RWPE2 (cell line): ENCODE data around the gene TBL1X.
"Not testable (repeated sequence)": the region's sequence is repeated elsewhere in the genome, so short reads cannot be mapped to it uniquely, and the experiment has no call there.

Experiments
- ATAC-seq: fragments of 200-7000 bp; cut with Tn5 transposase; 3 replicates; pipeline ENCODE4 v1.9.1; 2021; ENCODE audit warnings: low read depth
- DNase-seq: peaks from one replicate; pipeline ENCODE4 v3.0.0-alpha.2; 2020; ENCODE audit warnings: low spot score
- H3K27ac ChIP-seq: fragments of 450-650 bp; 2 replicates; pipeline ENCODE4 v1.5.1; 2017; ENCODE audit warnings: mild to moderate bottlenecking; ENCODE audit not compliant: poor library complexity, severe bottlenecking
- H3K27me3 ChIP-seq: fragments of 250-450 bp; sonication (Bioruptor Pico); 2 replicates; pipeline ENCODE4 v1.5.1; 2021; ENCODE audit warnings: mild to moderate bottlenecking, moderate library complexity; ENCODE audit not compliant: insufficient read depth, poor library complexity, severe bottlenecking
- H3K36me3 ChIP-seq: fragments of 250-450 bp; sonication (Bioruptor Pico); 2 replicates; pipeline ENCODE4 v1.5.1; 2020; ENCODE audit warnings: low read depth, mild to moderate bottlenecking, moderate library complexity
- H3K4me1 ChIP-seq: fragments of 250-450 bp; sonication (Bioruptor Pico); 2 replicates; pipeline ENCODE4 v1.5.1; 2021; ENCODE audit warnings: mild to moderate bottlenecking, moderate library complexity; ENCODE audit not compliant: insufficient read depth, poor library complexity, severe bottlenecking
- H3K4me3 ChIP-seq: fragments of 250-450 bp; sonication (Bioruptor Pico); 2 replicates; pipeline ENCODE4 v1.5.1; 2021; ENCODE audit warnings: mild to moderate bottlenecking, moderate library complexity; ENCODE audit not compliant: severe bottlenecking
- H3K9me3 ChIP-seq: fragments of 250-450 bp; sonication (Bioruptor Pico); 2 replicates; pipeline ENCODE4 v1.5.1; 2021; ENCODE audit warnings: mild to moderate bottlenecking, moderate library complexity; ENCODE audit not compliant: severe bottlenecking
- CTCF ChIP-seq: fragments of 450-650 bp; IDR thresholded peaks from one replicate; pipeline ENCODE4 v1.5.1; 2017; ENCODE audit warnings: mild to moderate bottlenecking, moderate library complexity; ENCODE audit not compliant: poor library complexity, severe bottlenecking

The TBL1X gene

GRCh38 chrX:9429767-9430166 is 35.1 kb upstream of the TBL1X start:
- no peaks in the 10 kb centered on the region for H3K9me3 ChIP-seq
- TF ChIP-seq CTCF, result no peak
- H3K4me3 ChIP-seq, result no peak overlapping the region
- no peaks in the 10 kb centered on the region for H3K4me1 ChIP-seq
- H3K27ac ChIP-seq, result no peak overlapping the region
- DNase-seq (no peak), ATAC-seq (no peak)
- H3K36me3 ChIP-seq, result no peaks in the 10 kb centered on the region
- no peaks in the 10 kb centered on the region for H3K27me3 ChIP-seq

- no peak for ATAC-seq
- no peak overlapping the region for H3K27ac ChIP-seq
Measured at GRCh38 chrX:9430346-9430921, 34.4 kb upstream of the TBL1X start.

GRCh38 chrX:9431281-9431680 is 33.6 kb upstream of the TBL1X start:
- Histone ChIP-seq H3K27me3 (no peaks in the 10 kb centered on the region), H3K36me3 (no peaks in the 10 kb centered on the region), H3K27ac (no peak overlapping the region), H3K4me3 (no peak overlapping the region), H3K4me1 (no peaks in the 10 kb centered on the region), H3K9me3 (no peaks in the 10 kb centered on the region)
- no peak for DNase-seq
- no peak for TF ChIP-seq CTCF
- no peak for ATAC-seq

More at GRCh38 chrX:9430346-9430921, 34.4 kb upstream of the TBL1X start:
- no peaks in the 10 kb centered on the region for H3K27me3 ChIP-seq
- no peak for TF ChIP-seq CTCF
- H3K4me1 ChIP-seq, result no peaks in the 10 kb centered on the region
- H3K9me3 ChIP-seq, result no peaks in the 10 kb centered on the region
- H3K36me3 ChIP-seq, result no peaks in the 10 kb centered on the region
- no peak overlapping the region for H3K4me3 ChIP-seq
- DNase-seq, result no peak

DNA sequence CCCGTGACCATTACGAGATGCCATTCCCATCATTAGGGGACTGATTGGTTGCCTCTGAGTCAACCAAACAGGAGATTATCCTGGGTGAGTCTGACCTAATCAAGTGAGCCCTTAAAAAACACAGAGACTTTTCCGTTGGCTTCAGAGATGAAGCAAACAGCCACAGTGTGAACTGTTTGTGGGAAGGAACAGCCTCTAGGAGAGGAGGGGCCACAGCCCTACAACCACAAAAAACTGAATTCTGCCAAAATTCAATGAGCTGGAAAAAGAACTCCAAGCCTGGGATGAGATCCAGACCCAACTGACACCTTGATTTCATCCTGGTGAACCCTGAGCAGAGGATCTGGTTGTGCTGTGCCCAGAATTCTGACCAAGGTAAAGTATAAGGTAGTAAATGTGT is 31.3 kb upstream of the TBL1X start:
- Histone ChIP-seq H3K27me3 (no peaks in the 10 kb centered on the region), H3K36me3 (no peaks in the 10 kb centered on the region), H3K9me3 (no peaks in the 10 kb centered on the region), H3K27ac (no peak overlapping the region), H3K4me1 (no peaks in the 10 kb centered on the region), H3K4me3 (no peak overlapping the region)
- DNase-seq (no peak), ATAC-seq (no peak)
- no peak for TF ChIP-seq CTCF

GRCh38 chrX:9434051-9434550 is 30.8 kb upstream of the TBL1X start:
- Histone ChIP-seq H3K4me3 (no peak overlapping the region), H3K4me1 (no peaks in the 10 kb centered on the region), H3K27ac (no peak overlapping the region), H3K36me3 (no peaks in the 10 kb centered on the region), H3K27me3 (no peaks in the 10 kb centered on the region), H3K9me3 (no peaks in the 10 kb centered on the region)
- no peak for TF ChIP-seq CTCF
- ATAC-seq (no peak), DNase-seq (no peak)

- not testable (repeated sequence) for H3K27me3 ChIP-seq, H3K4me3 ChIP-seq, DNase-seq, ATAC-seq, H3K27ac ChIP-seq, H3K4me1 ChIP-seq, H3K9me3 ChIP-seq, H3K36me3 ChIP-seq
Measured at GRCh38 chrX:9435086-9435485, 29.8 kb upstream of the TBL1X start.
